ENCODE results near the gene CCL3.
"Not testable (repeated sequence)": the region's sequence is repeated elsewhere in the genome, so short reads cannot be mapped to it uniquely, and the experiment has no call there.

CCL3 gene

GRCh38 chr17:36115649-36115977, 25.7 kb upstream of the CCL3 start:
- H3K9me3 ChIP-seq (ENCODE audit: control insufficient read depth, low read length); DNase-seq; H3K36me3 ChIP-seq (ENCODE audit: control insufficient read depth, insufficient read depth, low read length); H3K4me3 ChIP-seq (ENCODE audit: insufficient read depth, low read depth, low read length, poor library complexity, severe bottlenecking); H3K4me1 ChIP-seq (ENCODE audit: control insufficient read depth, insufficient read depth, low read length, poor library complexity, severe bottlenecking); H3K27me3 ChIP-seq (replicated peaks; ENCODE audit: control insufficient read depth, insufficient read depth, low read length, poor library complexity, severe bottlenecking); H3K27ac ChIP-seq (ENCODE audit: insufficient read depth, low read length, poor library complexity, severe bottlenecking): not testable (repeated sequence)

- not testable (repeated sequence) for H3K9me3 ChIP-seq (ENCODE audit: control insufficient read depth, low read length); H3K27me3 ChIP-seq (replicated peaks; ENCODE audit: control insufficient read depth, insufficient read depth, low read length, poor library complexity, severe bottlenecking); H3K36me3 ChIP-seq (ENCODE audit: control insufficient read depth, insufficient read depth, low read length); H3K27ac ChIP-seq (ENCODE audit: insufficient read depth, low read length, poor library complexity, severe bottlenecking); DNase-seq; H3K4me1 ChIP-seq (ENCODE audit: control insufficient read depth, insufficient read depth, low read length, poor library complexity, severe bottlenecking); H3K4me3 ChIP-seq (ENCODE audit: insufficient read depth, low read depth, low read length, poor library complexity, severe bottlenecking)
Observed at GRCh38 chr17:36114971-36115648, 25.2 kb upstream of the CCL3 start.

GRCh38 chr17:36113131-36113530, 23.2 kb upstream of the CCL3 start:
- not testable (repeated sequence) for H3K4me1 ChIP-seq (ENCODE audit: control insufficient read depth, insufficient read depth, low read length, poor library complexity, severe bottlenecking); H3K27me3 ChIP-seq (replicated peaks; ENCODE audit: control insufficient read depth, insufficient read depth, low read length, poor library complexity, severe bottlenecking); H3K27ac ChIP-seq (ENCODE audit: insufficient read depth, low read length, poor library complexity, severe bottlenecking); DNase-seq; H3K9me3 ChIP-seq (ENCODE audit: control insufficient read depth, low read length); H3K36me3 ChIP-seq (ENCODE audit: control insufficient read depth, insufficient read depth, low read length); H3K4me3 ChIP-seq (ENCODE audit: insufficient read depth, low read depth, low read length, poor library complexity, severe bottlenecking)

GRCh38 chr17:36112572-36112971, 22.6 kb upstream of the CCL3 start:
- H3K4me3 ChIP-seq (ENCODE audit: insufficient read depth, low read depth, low read length, poor library complexity, severe bottlenecking) = no peak overlapping the region
- H3K9me3 ChIP-seq (ENCODE audit: control insufficient read depth, low read length) = no peaks in the 10 kb centered on the region
- H3K27ac ChIP-seq (ENCODE audit: insufficient read depth, low read length, poor library complexity, severe bottlenecking) = no peak overlapping the region
- H3K36me3 ChIP-seq (ENCODE audit: control insufficient read depth, insufficient read depth, low read length) = no peaks in the 10 kb centered on the region
- H3K4me1 ChIP-seq (ENCODE audit: control insufficient read depth, insufficient read depth, low read length, poor library complexity, severe bottlenecking) = no peaks in the 10 kb centered on the region
- no peaks in the 10 kb centered on the region for H3K27me3 ChIP-seq (replicated peaks; ENCODE audit: control insufficient read depth, insufficient read depth, low read length, poor library complexity, severe bottlenecking)
- no peak for DNase-seq

GRCh38 chr17:36111068-36111490, 21.1 kb upstream of the CCL3 start:
- Histone ChIP-seq H3K4me1 (ENCODE audit: control insufficient read depth, insufficient read depth, low read length, poor library complexity, severe bottlenecking) (no peaks in the 10 kb centered on the region), H3K36me3 (ENCODE audit: control insufficient read depth, insufficient read depth, low read length) (no peaks in the 10 kb centered on the region), H3K4me3 (ENCODE audit: insufficient read depth, low read depth, low read length, poor library complexity, severe bottlenecking) (no peak overlapping the region), H3K27ac (ENCODE audit: insufficient read depth, low read length, poor library complexity, severe bottlenecking) (no peak overlapping the region), H3K27me3 (replicated peaks; ENCODE audit: control insufficient read depth, insufficient read depth, low read length, poor library complexity, severe bottlenecking) (peaks cover 2% of the 10 kb centered on the region), H3K9me3 (ENCODE audit: control insufficient read depth, low read length) (no peaks in the 10 kb centered on the region)
- DNase-seq = no peak

- not testable (repeated sequence) for DNase-seq; H3K4me3 ChIP-seq (ENCODE audit: insufficient read depth, low read depth, low read length, poor library complexity, severe bottlenecking); H3K27me3 ChIP-seq (replicated peaks; ENCODE audit: control insufficient read depth, insufficient read depth, low read length, poor library complexity, severe bottlenecking); H3K27ac ChIP-seq (ENCODE audit: insufficient read depth, low read length, poor library complexity, severe bottlenecking); H3K9me3 ChIP-seq (ENCODE audit: control insufficient read depth, low read length); H3K4me1 ChIP-seq (ENCODE audit: control insufficient read depth, insufficient read depth, low read length, poor library complexity, severe bottlenecking); H3K36me3 ChIP-seq (ENCODE audit: control insufficient read depth, insufficient read depth, low read length)
Observed at GRCh38 chr17:36108265-36108664, 18.3 kb upstream of the CCL3 start.

GRCh38 chr17:36107660-36108059, 17.7 kb upstream of the CCL3 start:
- H3K36me3 ChIP-seq (ENCODE audit: control insufficient read depth, insufficient read depth, low read length) = no peaks in the 10 kb centered on the region
- peaks cover 3% of the 10 kb centered on the region for H3K27me3 ChIP-seq (replicated peaks; ENCODE audit: control insufficient read depth, insufficient read depth, low read length, poor library complexity, severe bottlenecking)
- no peak overlapping the region for H3K4me3 ChIP-seq (ENCODE audit: insufficient read depth, low read depth, low read length, poor library complexity, severe bottlenecking)
- H3K27ac ChIP-seq (ENCODE audit: insufficient read depth, low read length, poor library complexity, severe bottlenecking) = no peak overlapping the region
- H3K9me3 ChIP-seq (ENCODE audit: control insufficient read depth, low read length) = no peaks in the 10 kb centered on the region
- no peak for DNase-seq
- no peaks in the 10 kb centered on the region for H3K4me1 ChIP-seq (ENCODE audit: control insufficient read depth, insufficient read depth, low read length, poor library complexity, severe bottlenecking)

- DNase-seq = no peak
- H3K4me3 ChIP-seq (ENCODE audit: insufficient read depth, low read depth, low read length, poor library complexity, severe bottlenecking) = no peak overlapping the region
- no peaks in the 10 kb centered on the region for H3K9me3 ChIP-seq (ENCODE audit: control insufficient read depth, low read length)
- peaks cover 3% of the 10 kb centered on the region for H3K27me3 ChIP-seq (replicated peaks; ENCODE audit: control insufficient read depth, insufficient read depth, low read length, poor library complexity, severe bottlenecking)
- H3K27ac ChIP-seq (ENCODE audit: insufficient read depth, low read length, poor library complexity, severe bottlenecking) = no peak overlapping the region
- H3K36me3 ChIP-seq (ENCODE audit: control insufficient read depth, insufficient read depth, low read length) = no peaks in the 10 kb centered on the region
- no peaks in the 10 kb centered on the region for H3K4me1 ChIP-seq (ENCODE audit: control insufficient read depth, insufficient read depth, low read length, poor library complexity, severe bottlenecking)
Observed at GRCh38 chr17:36106493-36106835, 16.5 kb upstream of the CCL3 start.

- Histone ChIP-seq H3K36me3 (ENCODE audit: control insufficient read depth, insufficient read depth, low read length) (no peaks in the 10 kb centered on the region), H3K9me3 (ENCODE audit: control insufficient read depth, low read length) (no peaks in the 10 kb centered on the region), H3K27me3 (replicated peaks; ENCODE audit: control insufficient read depth, insufficient read depth, low read length, poor library complexity, severe bottlenecking) (peaks cover 3% of the 10 kb centered on the region), H3K4me3 (ENCODE audit: insufficient read depth, low read depth, low read length, poor library complexity, severe bottlenecking) (no peak overlapping the region), H3K27ac (ENCODE audit: insufficient read depth, low read length, poor library complexity, severe bottlenecking) (no peak overlapping the region), H3K4me1 (ENCODE audit: control insufficient read depth, insufficient read depth, low read length, poor library complexity, severe bottlenecking) (no peaks in the 10 kb centered on the region)
- DNase-seq = no peak
Observed at GRCh38 chr17:36105781-36106492, 16.0 kb upstream of the CCL3 start.

- Histone ChIP-seq H3K4me1 (ENCODE audit: control insufficient read depth, insufficient read depth, low read length, poor library complexity, severe bottlenecking) (no peaks in the 10 kb centered on the region), H3K4me3 (ENCODE audit: insufficient read depth, low read depth, low read length, poor library complexity, severe bottlenecking) (no peak overlapping the region), H3K27ac (ENCODE audit: insufficient read depth, low read length, poor library complexity, severe bottlenecking) (no peak overlapping the region), H3K27me3 (replicated peaks; ENCODE audit: control insufficient read depth, insufficient read depth, low read length, poor library complexity, severe bottlenecking) (peaks cover 3% of the 10 kb centered on the region), H3K36me3 (ENCODE audit: control insufficient read depth, insufficient read depth, low read length) (no peaks in the 10 kb centered on the region), H3K9me3 (ENCODE audit: control insufficient read depth, low read length) (no peaks in the 10 kb centered on the region)
- DNase-seq = no peak
Observed at GRCh38 chr17:36104701-36105181, 14.8 kb upstream of the CCL3 start.
